Gastroesophageal sphincter (tissue), 4 donors: ENCODE data around the gene SPACDR. TPM values are rescaled to one million over a fixed set of nuclear protein-coding genes. Genes with fewer than 3 reads are reported as not detected.
"Not testable (repeated sequence)": the region's sequence is repeated elsewhere in the genome, so short reads cannot be mapped to it uniquely, and the experiment has no call there.

ENCODE experiments used
- ATAC-seq: fragments of 150-250 bp; one replicate; pipeline ENCODE4 v1.9.1; 2016; ENCODE audit warnings: mild to moderate bottlenecking, moderate library complexity
- H3K27ac ChIP-seq, 4 donors: fragments of 200-600 bp; sonication (generic) in 3 of 4; 1 replicate in 3 of 4; 2 replicates in 1 of 4; pipeline ENCODE4 v1.5.1; 2016 to 2019
- H3K27me3 ChIP-seq: fragments of 200-600 bp; sonication (generic); one replicate; pipeline ENCODE4 v1.5.1; 2019
- H3K36me3 ChIP-seq, 2 donors: fragments of 200-600 bp; sonication (generic); one replicate each; pipeline ENCODE4 v1.5.1; 2019; ENCODE audit warnings: control low read depth in 1 of 2
- H3K4me1 ChIP-seq, 3 donors: fragments of 200-600 bp; sonication (generic); 1 replicate in 2 of 3; 2 replicates in 1 of 3; pipeline ENCODE4 v1.5.1; 2016 to 2019; ENCODE audit warnings: control low read depth in 2 of 3
- H3K4me3 ChIP-seq, 2 donors: fragments of 200-600 bp; sonication (generic); one replicate each; pipeline ENCODE4 v1.5.1; 2019; ENCODE audit warnings: mild to moderate bottlenecking in 1 of 2, moderate library complexity in 1 of 2
- H3K9me3 ChIP-seq, 3 donors: fragments of 200-600 bp; sonication (generic); one replicate each; pipeline ENCODE4 v1.5.1; 2017 to 2019; ENCODE audit warnings: control low read depth in 2 of 3
- EP300 ChIP-seq: sonication (generic); formaldehyde crosslinking; IDR thresholded peaks from one replicate; pipeline ENCODE4 v1.6.1; 2017; ENCODE audit warnings: antibody characterized with exemption, mild to moderate bottlenecking
- POLR2A ChIP-seq, 2 donors: fragments of 450-650 bp; IDR thresholded peaks; one replicate each; pipeline ENCODE4 v1.6.1; 2017; ENCODE audit warnings: antibody characterized with exemption in 2 of 2, mild to moderate bottlenecking in 2 of 2, moderate library complexity in 1 of 2
- POLR2AphosphoS5 ChIP-seq: sonication (generic); formaldehyde crosslinking; IDR thresholded peaks from one replicate; pipeline ENCODE4 v1.6.1; 2017; ENCODE audit warnings: antibody characterized with exemption
- WGBS, 2 donors: methylation state at CpG; one replicate each; pipeline ENCODE4 v1.1.5; 2018; ENCODE audit warnings: low coverage in 1 of 2; 5-methylcytosine and 5-hydroxymethylcytosine counted together
- total RNA-seq, 4 donors: library from RNA; depleted of rRNA; stranded (reverse); fragments of >200 nt; gene quantifications; one replicate each; pipeline ENCODE4 v1.1.0, GENCODE V29; 2016
- TF ChIP-seq, protein P1 (sequence below), 4 experiments: fragments of 200-600 bp in 2 of 4; fragments of 450-650 bp in 2 of 4; sonication (generic) in 1 of 4; IDR thresholded peaks; one replicate each; pipeline ENCODE4 v1.5.1; 2017 to 2019; ENCODE audit warnings: antibody characterized with exemption in 4 of 4, mild to moderate bottlenecking in 2 of 4, moderate library complexity in 2 of 4

SPACDR gene
- total RNA-seq, 4 donors from 2014 or later, result 0.67 TPM; not detected in 3

DNA sequence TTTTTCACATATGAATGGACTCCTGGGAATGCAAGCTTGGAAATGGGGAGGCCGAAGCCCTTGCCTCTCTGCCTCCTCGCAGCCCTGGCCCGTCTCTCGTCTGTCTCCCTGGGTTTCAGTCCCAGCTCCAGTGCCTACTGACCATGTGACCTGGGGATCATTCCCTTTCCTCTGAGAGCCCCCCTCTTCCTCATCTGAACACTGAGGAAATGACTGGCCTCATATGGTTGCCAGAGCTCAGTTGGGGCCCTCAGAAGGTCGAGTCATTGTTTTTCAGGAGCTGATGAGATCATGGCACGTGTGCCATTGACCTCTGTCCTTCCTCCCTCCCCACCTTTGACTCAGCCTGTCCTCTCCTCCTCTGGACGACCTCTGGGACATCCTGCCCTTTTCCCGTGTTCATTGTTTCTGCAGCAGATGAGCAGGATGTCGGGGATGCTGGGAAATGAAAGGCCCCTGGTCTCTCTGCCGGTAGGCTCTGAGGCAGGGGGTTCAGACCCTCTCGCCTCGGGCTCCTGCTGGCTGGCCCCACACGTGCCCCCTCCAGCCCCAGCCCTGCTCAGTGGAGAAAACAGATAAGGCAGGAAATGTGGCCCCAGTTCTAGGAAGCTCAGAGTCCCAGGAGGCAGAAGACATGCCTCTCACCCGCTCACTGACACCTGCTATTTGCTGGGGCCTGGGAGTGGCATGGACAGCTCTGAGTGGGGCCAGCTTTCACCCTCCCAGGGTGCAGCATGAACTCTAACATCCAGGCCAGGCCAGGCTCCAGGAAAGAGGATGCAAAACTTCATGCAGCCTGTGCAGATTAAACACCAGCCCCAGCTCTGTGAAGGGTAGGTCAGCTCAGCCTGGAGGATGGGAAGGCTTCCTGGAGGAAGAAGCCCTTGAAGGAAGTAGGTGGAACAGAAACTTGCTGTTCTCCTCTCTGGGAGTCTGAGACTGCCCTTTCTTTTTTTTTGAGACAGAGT, 19.5 kb downstream of the SPACDR start:
- Histone ChIP-seq H3K27ac (peak overlapping the region in 3 of 4 donors; percentile 61 to 73 (median 62)), H3K4me3 (no peak overlapping the region), H3K27me3 (no peaks in the 10 kb centered on the region), H3K9me3 (no peaks in the 10 kb centered on the region), H3K4me1 (peaks cover 0 to 16% (median 4%) of the 10 kb centered on the region in 3 donors), H3K36me3 (no peaks in the 10 kb centered on the region)
- 26 to 62% methylated on average over 4 to 6 of the region's 14 CpGs for WGBS, 2 donors
- peak; percentile 79 for ATAC-seq
- TF ChIP-seq, protein P1, sequence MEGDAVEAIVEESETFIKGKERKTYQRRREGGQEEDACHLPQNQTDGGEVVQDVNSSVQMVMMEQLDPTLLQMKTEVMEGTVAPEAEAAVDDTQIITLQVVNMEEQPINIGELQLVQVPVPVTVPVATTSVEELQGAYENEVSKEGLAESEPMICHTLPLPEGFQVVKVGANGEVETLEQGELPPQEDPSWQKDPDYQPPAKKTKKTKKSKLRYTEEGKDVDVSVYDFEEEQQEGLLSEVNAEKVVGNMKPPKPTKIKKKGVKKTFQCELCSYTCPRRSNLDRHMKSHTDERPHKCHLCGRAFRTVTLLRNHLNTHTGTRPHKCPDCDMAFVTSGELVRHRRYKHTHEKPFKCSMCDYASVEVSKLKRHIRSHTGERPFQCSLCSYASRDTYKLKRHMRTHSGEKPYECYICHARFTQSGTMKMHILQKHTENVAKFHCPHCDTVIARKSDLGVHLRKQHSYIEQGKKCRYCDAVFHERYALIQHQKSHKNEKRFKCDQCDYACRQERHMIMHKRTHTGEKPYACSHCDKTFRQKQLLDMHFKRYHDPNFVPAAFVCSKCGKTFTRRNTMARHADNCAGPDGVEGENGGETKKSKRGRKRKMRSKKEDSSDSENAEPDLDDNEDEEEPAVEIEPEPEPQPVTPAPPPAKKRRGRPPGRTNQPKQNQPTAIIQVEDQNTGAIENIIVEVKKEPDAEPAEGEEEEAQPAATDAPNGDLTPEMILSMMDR (IDR thresholded peaks at IDR 0.05), result no peak
- TF ChIP-seq POLR2A (IDR thresholded peaks at IDR 0.05) (no peak), EP300 (no peak), POLR2AphosphoS5 (peak; percentile 51)

DNA sequence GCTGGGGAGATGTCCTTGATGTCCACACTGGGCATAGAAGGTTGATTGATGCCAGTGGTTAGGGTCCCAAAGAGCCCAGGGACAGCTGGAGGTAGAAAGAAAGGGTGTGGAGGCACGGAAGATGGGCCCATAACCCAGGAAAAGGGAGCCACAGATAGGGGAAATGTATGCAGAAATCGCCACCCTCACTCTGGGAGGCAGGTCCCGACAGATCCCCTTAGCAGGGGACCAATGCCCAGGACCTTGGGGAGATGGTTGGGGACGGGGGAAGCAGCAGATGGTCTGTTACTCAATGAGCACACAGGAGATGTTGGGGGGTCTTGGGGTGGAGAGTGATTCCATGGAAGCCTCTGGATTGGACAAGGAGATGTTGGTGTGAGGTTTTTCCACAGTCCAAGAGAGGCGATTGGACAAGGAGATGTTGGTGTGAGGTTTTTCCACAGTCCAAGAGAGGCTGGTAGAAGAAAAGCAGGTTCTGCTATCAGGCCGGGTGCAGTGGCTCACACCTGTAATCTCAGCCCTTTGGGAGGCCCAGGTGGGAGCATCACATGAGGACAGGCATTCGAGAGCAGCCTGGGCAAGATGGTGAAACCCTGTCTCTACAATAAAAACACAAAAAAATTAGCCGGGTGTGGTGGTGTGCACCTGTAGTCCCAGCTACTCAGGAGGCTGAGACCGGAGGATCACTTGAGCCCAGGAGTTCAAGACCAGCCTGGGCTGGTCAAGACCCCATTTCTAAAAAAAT, 20.8 kb downstream of the SPACDR start:
- ATAC-seq, result no peak
- peaks cover 0 to 9% (median 4%) of the 10 kb centered on the region in 3 donors for H3K4me1 ChIP-seq
- no peak overlapping the region for H3K4me3 ChIP-seq
- H3K27ac ChIP-seq, result peak overlapping the region in 3 of 4 donors; percentile 61 to 73 (median 62)
- H3K9me3 ChIP-seq, result no peaks in the 10 kb centered on the region
- TF ChIP-seq EP300 (no peak), POLR2A (IDR thresholded peaks at IDR 0.05) (no peak), POLR2AphosphoS5 (no peak)
- TF ChIP-seq, protein P1 (IDR thresholded peaks at IDR 0.05), result no peak
- H3K36me3 ChIP-seq, result no peaks in the 10 kb centered on the region
- H3K27me3 ChIP-seq, result no peaks in the 10 kb centered on the region
- 79 to 90% methylated on average over 5 to 9 of the region's 9 CpGs for WGBS, 2 donors

DNA sequence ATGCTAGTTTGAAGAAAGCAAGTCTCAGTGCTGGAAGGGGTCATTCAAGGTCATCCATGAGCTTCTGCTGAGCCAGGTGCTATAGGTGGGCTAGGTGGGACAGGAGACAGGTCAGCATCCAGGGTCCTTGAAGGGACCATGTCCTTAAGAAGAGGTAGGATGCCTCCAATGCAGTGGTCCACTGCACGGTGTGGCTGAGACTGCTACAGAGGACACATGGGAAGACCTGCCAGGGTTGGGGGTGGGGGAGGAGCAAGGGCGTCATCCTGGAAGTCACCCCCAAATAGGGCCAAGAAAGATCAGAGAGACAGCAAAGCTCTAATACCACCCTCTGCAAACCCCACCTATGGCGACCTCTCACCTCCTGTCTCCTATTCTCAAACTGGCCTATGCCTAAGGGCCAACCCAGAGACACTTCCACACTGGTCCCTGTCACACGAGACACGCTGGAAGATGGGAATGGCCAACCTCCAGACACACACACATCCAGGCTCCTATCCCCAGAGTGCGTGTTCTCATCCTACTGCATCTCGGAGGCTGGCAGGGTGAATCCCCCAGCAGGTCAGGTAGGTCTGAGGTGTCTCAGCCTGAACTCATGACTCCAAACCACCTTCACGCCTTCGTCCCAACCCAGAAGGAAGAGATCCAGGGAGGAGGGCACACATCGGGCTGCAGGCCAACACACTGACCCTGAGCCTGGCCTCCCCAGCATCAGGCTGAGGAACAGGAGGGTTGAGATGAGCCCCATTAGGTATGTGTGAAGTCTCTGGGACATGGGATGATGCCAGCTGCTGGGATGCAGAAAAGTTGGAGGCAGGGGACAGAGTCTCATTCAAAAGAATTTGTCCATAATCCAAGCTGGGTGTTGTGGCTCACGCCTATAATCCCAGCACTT, 22.2 kb downstream of the SPACDR start:
- no peak overlapping the region for H3K27ac ChIP-seq
- no peaks in the 10 kb centered on the region for H3K27me3 ChIP-seq
- TF ChIP-seq POLR2A (IDR thresholded peaks at IDR 0.05) (no peak), POLR2AphosphoS5 (no peak), EP300 (no peak)
- TF ChIP-seq, protein P1 (IDR thresholded peaks at IDR 0.05), result no peak
- peaks cover 0 to 13% (median 4%) of the 10 kb centered on the region in 3 donors for H3K4me1 ChIP-seq
- H3K36me3 ChIP-seq, result no peaks in the 10 kb centered on the region
- H3K4me3 ChIP-seq, result no peak overlapping the region
- ATAC-seq, result no peak
- WGBS, 2 donors, result 57 to 96% methylated on average over 1 to 4 of the region's 11 CpGs
- H3K9me3 ChIP-seq, result no peaks in the 10 kb centered on the region

DNA sequence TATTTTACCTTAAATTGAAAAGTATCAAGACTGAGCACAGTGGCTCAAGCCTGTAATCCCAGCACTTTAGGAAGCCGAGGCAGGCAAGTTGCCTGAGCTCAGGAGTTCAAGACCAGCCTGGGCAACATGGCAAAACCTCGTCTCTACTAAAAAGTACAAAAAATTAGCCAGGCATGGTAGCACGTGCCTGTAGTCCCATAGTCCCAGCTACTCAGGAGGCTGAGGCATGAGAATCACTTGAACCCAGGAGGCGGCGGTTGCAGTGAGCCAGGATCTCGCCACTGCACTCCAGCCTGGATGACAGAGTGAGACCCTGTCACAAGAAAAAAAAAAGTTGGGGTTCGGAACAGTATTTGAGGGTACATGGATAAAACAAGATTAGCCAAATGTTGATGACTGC, 24.8 kb downstream of the SPACDR start:
- 80 to 92% methylated on average over 2 to 7 of the region's 7 CpGs for WGBS, 2 donors
- H3K4me1 ChIP-seq, result peaks cover 0 to 28% (median 10%) of the 10 kb centered on the region in 3 donors
- ATAC-seq, H3K9me3 ChIP-seq, H3K27ac ChIP-seq, H3K4me3 ChIP-seq, H3K27me3 ChIP-seq, H3K36me3 ChIP-seq: not testable (repeated sequence)

DNA sequence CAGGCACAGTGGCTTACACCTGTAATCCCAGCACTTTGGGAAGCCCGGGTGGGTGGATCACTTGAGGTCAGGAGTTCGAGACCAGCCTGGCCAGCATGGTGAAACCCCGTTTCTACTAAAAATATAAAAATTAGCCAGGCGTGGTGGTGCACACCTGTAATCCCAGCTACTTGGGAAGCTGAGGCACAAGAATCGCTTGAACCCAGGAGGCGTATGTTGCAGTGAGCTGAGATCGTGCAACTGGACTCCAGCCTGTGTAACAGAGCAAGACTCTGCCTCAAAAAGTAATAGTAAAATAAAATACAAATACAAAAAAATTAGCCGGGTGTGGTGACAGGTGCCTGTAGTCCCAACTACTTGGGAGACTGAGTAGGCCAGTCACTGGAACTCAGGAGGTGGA, 25.3 kb downstream of the SPACDR start:
- not testable (repeated sequence) for H3K9me3 ChIP-seq, H3K27me3 ChIP-seq, ATAC-seq, H3K27ac ChIP-seq, H3K4me3 ChIP-seq
- WGBS, 2 donors, result 90 to 100% methylated on average over 3 to 8 of the region's 8 CpGs
- Histone ChIP-seq H3K4me1 (peaks cover 0 to 29% (median 10%) of the 10 kb centered on the region in 3 donors), H3K36me3 (peaks cover 0 to 12% of the 10 kb centered on the region in 2 donors)
